ENCODE results near the gene SBSN. TPM values are rescaled to one million over a fixed set of nuclear protein-coding genes. Genes with fewer than 3 reads are reported as not detected.

SBSN gene
- total and polyA plus RNA-seq, 9 of the 15 experiments (the other 6 are each of a cell fraction or from before 2014, with no cell fraction given), result 0.05 TPM; not detected in 8

- Histone ChIP-seq H2AFZ (ENCODE audit: low read depth, low read length) (no peak overlapping the region), H4K20me1 (replicated peaks; ENCODE audit: control insufficient read depth, insufficient read depth, low read length) (peaks cover 16% of the 10 kb centered on the region), H3K27me3 (ENCODE audit: control insufficient read depth in 2 of 2, insufficient read depth in 2 of 2, low read length in 2 of 2) (peaks cover 60 to 82% of the 10 kb centered on the region in 2 experiments), H3K79me2 (ENCODE audit: control insufficient read depth, insufficient read depth, low read length) (no peaks in the 10 kb centered on the region), H3K9ac (ENCODE audit: insufficient read depth in 1 of 2, low read depth in 2 of 2, low read length in 2 of 2) (no peak overlapping the region), H3K36me3 (ENCODE audit: control insufficient read depth, insufficient read depth, low read length) (no peaks in the 10 kb centered on the region), H3K4me1 (replicated peaks in 1 of 2; ENCODE audit: control insufficient read depth in 2 of 2, insufficient read depth in 2 of 2, low read length in 2 of 2) (peaks cover 0 to 36% of the 10 kb centered on the region in 2 experiments; a peak in 4 of 5 replicates), H3K9me3 (replicated peaks; ENCODE audit: control insufficient read depth, insufficient read depth, low read depth, low read length) (no peaks in the 10 kb centered on the region), H3K9me1 (ENCODE audit: control insufficient read depth, insufficient read depth, low read length) (peaks cover 2% of the 10 kb centered on the region), H3K27ac (ENCODE audit: extremely low read depth, low read depth, low read length) (no peak overlapping the region), H3K4me3 (no peak overlapping the region), H3K4me2 (ENCODE audit: insufficient read depth, low read length) (no peak overlapping the region)
- TF ChIP-seq USF2 (CRISPR knock-in tag; IDR thresholded peaks at IDR 0.05) (no peak), POLR2AphosphoS2 (IDR thresholded peaks at IDR 0.05; ENCODE audit: low read length) (no peak), GABPA (tag; conservative IDR thresholded peaks at IDR 0.05; ENCODE audit: low read depth) (no peak), EGR1 (conservative IDR thresholded peaks at IDR 0.05) (no peak), TFAP4 (CRISPR knock-in tag; IDR thresholded peaks at IDR 0.05; ENCODE audit: borderline replicate concordance) (0 out of 2 replicates have a peak, but pooled peaks have one; percentile 5), CREB1 (IDR thresholded peaks at IDR 0.05) (no peak), CREB1 (CRISPR knock-in tag; IDR thresholded peaks at IDR 0.05) (peak; percentile 26; the same call in 1 of the 2 replicates), MGA (IDR thresholded peaks at IDR 0.05) (no peak)
- intact Hi-C loops (cut with micrococcal nuclease), result no loop called here
- BruUV-seq (replicated peaks), result no TSS peak
- no peak for DNase-seq (ENCODE audit: extremely low read depth in 1 of 4, low spot score in 3 of 4)
- ChIA-PET POLR2A (interaction anchor here (0.6 to 1.3 kb wide), 7 partner anchors 8 to 385 kb away, joined by 3 to 5 read pairs (median 3); no protein-coding TSS in a partner anchor), CTCF (ENCODE audit: low intra/inter-chr PET ratio) (interaction anchor here (0.6 kb wide), 1 partner anchor 206 kb away, joined by 3 read pairs; no protein-coding TSS in a partner anchor)
- FAIRE-seq, result no peak
- in situ Hi-C loops (cut with MboI), result no loop called here
- WGBS (ENCODE audit: insufficient coverage, low coverage, missing lambda C conversion rate), result 4% methylated on average over 15 of the region's 15 CpGs
- peak; percentile 18 for ATAC-seq
Measured at GRCh38 chr19:35510626-35510964, 17.5 kb downstream of the SBSN start.

All from K562 (cell line).